ENCODE data around the gene CHRM4.
A peak's percentile ranks its signal among the peaks of the same experiment; 100 is the strongest.

Gene CHRM4

GRCh38 chr11:46402957-46403902 lies 11.7 kb upstream of the CHRM4 start:
- no peak for DNase-seq (ENCODE audit: low read depth)

- DNase-seq (ENCODE audit: low read depth), result no peak
Observed at GRCh38 chr11:46397526-46397925, 6.0 kb upstream of the CHRM4 start.

GRCh38 chr11:46393759-46394158 lies 2.2 kb upstream of the CHRM4 start:
- no peak for DNase-seq (ENCODE audit: low read depth)

GRCh38 chr11:46393231-46393616 lies 1.6 kb upstream of the CHRM4 start:
- no peak for DNase-seq (ENCODE audit: low read depth)

GRCh38 chr11:46392421-46393230 lies 1.1 kb upstream of the CHRM4 start:
- DNase-seq (ENCODE audit: low read depth), result peak; percentile 52

- no peak for DNase-seq (ENCODE audit: low read depth)
Observed at GRCh38 chr11:46391186-46391577, 394 bp downstream of the CHRM4 start.

- DNase-seq (ENCODE audit: low read depth), result no peak
Observed at GRCh38 chr11:46390331-46391171, 1.0 kb downstream of the CHRM4 start.

GRCh38 chr11:46389450-46390330 lies 1.9 kb downstream of the CHRM4 start:
- no peak for DNase-seq (ENCODE audit: low read depth)

- no peak for DNase-seq (ENCODE audit: low read depth)
Observed at GRCh38 chr11:46388619-46389449, 2.7 kb downstream of the CHRM4 start.

- DNase-seq (ENCODE audit: low read depth), result no peak
Observed at GRCh38 chr11:46387919-46388618, 3.5 kb downstream of the CHRM4 start.

GRCh38 chr11:46387456-46387855 lies 4.1 kb downstream of the CHRM4 start:
- DNase-seq (ENCODE audit: low read depth), result no peak

GRCh38 chr11:46386674-46387073 lies 4.9 kb downstream of the CHRM4 start:
- DNase-seq (ENCODE audit: low read depth), result no peak

- DNase-seq (ENCODE audit: low read depth), result no peak
Observed at GRCh38 chr11:46386005-46386578, 5.5 kb downstream of the CHRM4 start.

GRCh38 chr11:46385169-46386004 lies 6.2 kb downstream of the CHRM4 start:
- DNase-seq (ENCODE audit: low read depth), result no peak

GRCh38 chr11:46383974-46384701 lies 7.4 kb downstream of the CHRM4 start:
- no peak for DNase-seq (ENCODE audit: low read depth)

- DNase-seq (ENCODE audit: low read depth), result no peak
Observed at GRCh38 chr11:46383404-46383758, 8.2 kb downstream of the CHRM4 start.

GRCh38 chr11:46382646-46383403 lies 8.8 kb downstream of the CHRM4 start:
- no peak for DNase-seq (ENCODE audit: low read depth)

Measured in GM04504 (cell line).